Measurements from ENCODE around the gene MEG3. TPM values are rescaled to one million over a fixed set of nuclear protein-coding genes. Genes with fewer than 3 reads are reported as not detected.

MEG3 gene
- total RNA-seq, 1 donor from 2014 or later: 32.3 TPM

DNA sequence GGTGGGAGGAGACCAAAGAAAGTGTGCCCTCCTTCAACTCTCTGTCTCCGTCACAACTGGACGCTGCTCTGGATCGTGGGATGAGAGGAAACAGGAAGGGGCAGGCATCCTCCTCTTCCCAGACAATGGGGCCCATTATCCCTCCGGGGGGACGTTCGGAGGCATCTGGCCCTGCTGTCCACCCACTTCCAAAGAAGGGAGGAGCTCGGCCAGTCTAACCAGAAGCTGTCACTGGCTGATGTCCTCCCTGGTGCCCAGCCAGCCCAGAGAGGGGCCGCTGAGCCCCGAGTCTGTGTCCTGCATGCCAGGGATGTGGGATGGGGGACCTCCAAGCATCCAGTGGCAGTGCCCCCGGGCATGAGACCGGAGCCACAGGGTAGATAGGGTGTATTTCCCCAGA, 39.8 kb upstream of the MEG3 start:
- TF ChIP-seq, protein P1, sequence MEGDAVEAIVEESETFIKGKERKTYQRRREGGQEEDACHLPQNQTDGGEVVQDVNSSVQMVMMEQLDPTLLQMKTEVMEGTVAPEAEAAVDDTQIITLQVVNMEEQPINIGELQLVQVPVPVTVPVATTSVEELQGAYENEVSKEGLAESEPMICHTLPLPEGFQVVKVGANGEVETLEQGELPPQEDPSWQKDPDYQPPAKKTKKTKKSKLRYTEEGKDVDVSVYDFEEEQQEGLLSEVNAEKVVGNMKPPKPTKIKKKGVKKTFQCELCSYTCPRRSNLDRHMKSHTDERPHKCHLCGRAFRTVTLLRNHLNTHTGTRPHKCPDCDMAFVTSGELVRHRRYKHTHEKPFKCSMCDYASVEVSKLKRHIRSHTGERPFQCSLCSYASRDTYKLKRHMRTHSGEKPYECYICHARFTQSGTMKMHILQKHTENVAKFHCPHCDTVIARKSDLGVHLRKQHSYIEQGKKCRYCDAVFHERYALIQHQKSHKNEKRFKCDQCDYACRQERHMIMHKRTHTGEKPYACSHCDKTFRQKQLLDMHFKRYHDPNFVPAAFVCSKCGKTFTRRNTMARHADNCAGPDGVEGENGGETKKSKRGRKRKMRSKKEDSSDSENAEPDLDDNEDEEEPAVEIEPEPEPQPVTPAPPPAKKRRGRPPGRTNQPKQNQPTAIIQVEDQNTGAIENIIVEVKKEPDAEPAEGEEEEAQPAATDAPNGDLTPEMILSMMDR (IDR thresholded peaks at IDR 0.05; ENCODE audit: unreplicated experiment): no peak
- Mint-ChIP-seq H3K27me3 (peaks cover 3% of the 10 kb centered on the region), H3K4me1 (ENCODE audit: low read depth) (peaks cover 37% of the 10 kb centered on the region), H3K36me3 (ENCODE audit: insufficient read depth) (no peaks in the 10 kb centered on the region), H3K27ac (no peak overlapping the region), H3K9me3 (ENCODE audit: low read depth) (no peaks in the 10 kb centered on the region), H3K4me3 (ENCODE audit: low read depth) (no peak overlapping the region)
- DNase-seq (ENCODE audit: low spot score, unreplicated experiment): no peak

DNA sequence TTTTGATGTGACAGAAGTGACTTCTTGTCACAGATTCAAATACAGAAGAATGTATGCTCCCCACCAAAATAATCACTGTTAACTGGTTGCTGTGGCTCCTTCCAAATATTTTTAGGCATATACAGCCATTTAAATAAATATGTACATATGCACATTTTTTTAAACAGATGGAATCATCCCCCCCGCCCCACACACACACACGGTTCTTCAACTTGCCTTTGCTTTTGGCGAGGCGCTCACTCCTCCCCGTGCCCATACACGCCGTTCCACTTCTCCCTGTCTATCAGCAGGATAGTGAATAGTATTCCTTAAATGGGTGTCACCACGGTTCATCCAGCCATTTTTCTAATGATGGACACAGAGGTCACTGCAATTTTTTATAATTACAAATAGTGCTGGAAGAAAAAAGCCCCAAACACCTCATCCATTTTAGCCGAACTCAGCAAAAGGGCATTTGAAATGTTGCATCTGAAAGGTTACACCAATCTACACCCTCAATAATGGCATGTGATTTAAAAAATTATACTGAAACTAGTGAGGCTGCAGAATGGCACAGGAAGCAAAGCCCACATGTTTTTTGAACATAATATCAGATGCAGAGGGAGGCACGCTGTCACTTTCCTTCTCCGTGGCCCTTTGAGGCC, 39.2 kb upstream of the MEG3 start:
- Mint-ChIP-seq H3K27me3 (peaks cover 3% of the 10 kb centered on the region), H3K4me3 (ENCODE audit: low read depth) (no peak overlapping the region)

DNA sequence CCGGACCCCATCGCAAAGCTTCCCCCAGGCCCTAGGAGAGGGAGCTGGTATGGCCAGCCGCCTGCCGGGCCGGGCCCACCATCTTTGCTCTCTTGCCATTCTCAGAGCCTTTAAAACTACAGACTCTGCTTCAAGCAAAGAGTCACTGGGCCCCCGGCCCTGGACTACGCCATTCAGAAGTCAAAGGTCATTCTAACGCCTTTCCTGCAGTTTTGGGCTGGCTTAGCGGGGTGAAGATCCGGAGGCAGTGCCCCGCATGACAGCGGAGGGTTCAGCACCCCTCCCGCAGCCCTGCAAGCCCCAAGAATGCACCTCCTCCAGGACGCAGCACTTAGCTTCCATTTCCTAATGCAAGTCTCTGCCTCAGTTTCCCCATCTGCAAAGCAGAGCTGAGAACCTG, 38.3 kb upstream of the MEG3 start:
- no peak overlapping the region for H3K27ac Mint-ChIP-seq
- no peaks in the 10 kb centered on the region for H3K36me3 Mint-ChIP-seq (ENCODE audit: insufficient read depth)
- no peak for DNase-seq (ENCODE audit: low spot score, unreplicated experiment)
- peaks cover 7% of the 10 kb centered on the region for H3K27me3 Mint-ChIP-seq
- H3K9me3 Mint-ChIP-seq (ENCODE audit: low read depth): no peaks in the 10 kb centered on the region
- peaks cover 34% of the 10 kb centered on the region for H3K4me1 Mint-ChIP-seq (ENCODE audit: low read depth)
- H3K4me3 Mint-ChIP-seq (ENCODE audit: low read depth): no peak overlapping the region
- TF ChIP-seq, protein P1 (IDR thresholded peaks at IDR 0.05; ENCODE audit: unreplicated experiment): no peak

More for the DNA sequence above, 39.2 kb upstream of the MEG3 start:
- TF ChIP-seq, protein P1 (IDR thresholded peaks at IDR 0.05; ENCODE audit: unreplicated experiment): no peak
- H3K9me3 Mint-ChIP-seq (ENCODE audit: low read depth): no peaks in the 10 kb centered on the region
- no peak for DNase-seq (ENCODE audit: low spot score, unreplicated experiment)
- H3K27ac Mint-ChIP-seq: no peak overlapping the region
- peaks cover 37% of the 10 kb centered on the region for H3K4me1 Mint-ChIP-seq (ENCODE audit: low read depth)
- no peaks in the 10 kb centered on the region for H3K36me3 Mint-ChIP-seq (ENCODE audit: insufficient read depth)

DNA sequence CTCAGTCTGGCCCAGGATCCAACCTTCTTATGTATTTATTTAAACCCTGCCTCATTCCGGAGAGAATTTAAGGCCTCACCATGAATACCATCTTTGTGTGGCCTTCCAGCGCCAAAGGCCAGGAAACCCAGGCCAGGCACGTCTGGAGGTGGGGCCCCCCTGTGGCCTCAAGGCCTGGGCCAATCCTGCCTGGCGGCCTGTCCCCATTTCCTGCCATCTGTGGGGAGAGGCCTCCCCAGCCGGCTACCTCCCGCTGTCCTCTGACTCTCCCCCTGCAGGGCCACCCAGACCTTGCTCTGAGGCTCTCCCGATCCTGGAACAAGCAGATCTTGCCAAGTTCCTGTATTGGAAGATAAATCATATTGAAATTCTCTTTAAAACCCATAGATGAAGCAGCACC, 37.4 kb upstream of the MEG3 start:
- no peak for DNase-seq (ENCODE audit: low spot score, unreplicated experiment)
- Mint-ChIP-seq H3K4me3 (ENCODE audit: low read depth) (no peak overlapping the region), H3K36me3 (ENCODE audit: insufficient read depth) (no peaks in the 10 kb centered on the region), H3K9me3 (ENCODE audit: low read depth) (no peaks in the 10 kb centered on the region), H3K27me3 (peaks cover 10% of the 10 kb centered on the region), H3K4me1 (ENCODE audit: low read depth) (peaks cover 28% of the 10 kb centered on the region), H3K27ac (no peak overlapping the region)
- TF ChIP-seq, protein P1 (IDR thresholded peaks at IDR 0.05; ENCODE audit: unreplicated experiment): no peak

DNA sequence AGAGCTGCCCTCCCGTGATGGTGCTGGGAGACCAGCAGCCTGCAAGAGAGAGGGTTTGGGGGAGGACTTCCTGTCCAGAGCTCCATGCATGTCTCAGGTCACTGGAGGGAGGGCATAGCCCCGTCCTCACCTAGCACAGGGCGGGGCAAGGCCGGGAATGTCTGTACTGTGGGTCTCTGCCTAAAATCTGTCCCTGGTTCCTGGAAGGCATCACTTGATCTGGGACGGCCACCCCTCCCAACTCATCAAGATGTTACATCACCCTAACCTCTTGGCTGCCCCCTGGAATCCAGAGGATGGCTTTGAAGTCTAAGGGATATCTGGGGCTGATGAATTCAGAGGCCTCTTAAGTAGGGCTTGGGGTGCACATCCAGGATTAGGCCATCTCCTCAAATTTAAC, 37.0 kb upstream of the MEG3 start:
- Mint-ChIP-seq H3K9me3 (ENCODE audit: low read depth) (no peaks in the 10 kb centered on the region), H3K4me3 (ENCODE audit: low read depth) (no peak overlapping the region), H3K4me1 (ENCODE audit: low read depth) (peaks cover 25% of the 10 kb centered on the region), H3K27me3 (peaks cover 10% of the 10 kb centered on the region), H3K27ac (no peak overlapping the region), H3K36me3 (ENCODE audit: insufficient read depth) (no peaks in the 10 kb centered on the region)
- TF ChIP-seq, protein P1 (IDR thresholded peaks at IDR 0.05; ENCODE audit: unreplicated experiment): no peak
- no peak for DNase-seq (ENCODE audit: low spot score, unreplicated experiment)

Measured in progenitor cell of endocrine pancreas (in vitro differentiated cells).